ENCODE measurements around the gene LPCAT2.

- no peak for TF ChIP-seq POLR2AphosphoS5 (IDR thresholded peaks at IDR 0.05; ENCODE audit: low read depth, low read length)
- no peak for TF ChIP-seq TAF1 (IDR thresholded peaks at IDR 0.05; ENCODE audit: low read depth, low read length)
- TF ChIP-seq POLR2A (IDR thresholded peaks at IDR 0.05; ENCODE audit: low read depth, low read length) = no peak
- no peak for TF ChIP-seq SPI1 (IDR thresholded peaks at IDR 0.05; ENCODE audit: low read depth, low read length)
These were observed 17.2 kb upstream of the LPCAT2 start for GRCh38 chr16:55491691-55492090.

All from GM12891 (cell line).